OCI-LY3 (cell line): Measurements from ENCODE around the gene SERGEF.

ENCODE experiments used
- H2AFZ ChIP-seq: fragments of 200-600, 300-600 bp; shearing (Covaris generic); 2 replicates; pipeline ENCODE4 v1.6.0; 2014; ENCODE audit warnings: antibody characterized with exemption, low read depth, low read length
- H3K27ac ChIP-seq: fragments of 200-600, 300-600 bp; sonication (generic); 2 replicates; pipeline ENCODE4 v1.5.1; 2014; ENCODE audit warnings: mild to moderate bottlenecking, low read length, moderate library complexity, mixed read lengths
- H3K27me3 ChIP-seq: fragments of 200-600, 300-600 bp; sonication (generic); 2 replicates; pipeline ENCODE4 v1.6.1; 2014; ENCODE audit warnings: low read depth, low read length, mixed read lengths
- H3K36me3 ChIP-seq: fragments of 200-600, 300-600 bp; sonication (generic); replicated peaks from 2 replicates; pipeline ENCODE3; 2014; ENCODE audit warnings: low read depth, low read length, mixed read lengths
- H3K4me1 ChIP-seq: fragments of 300-600, 200-600 bp; sonication (generic); 2 replicates; pipeline ENCODE4 v1.6.1; 2014; ENCODE audit warnings: low read length, mixed read lengths
- H3K4me2 ChIP-seq: fragments of 200-600, 300-600 bp; sonication (generic); 2 replicates; pipeline ENCODE4 v1.6.1; 2014; ENCODE audit warnings: low read length, mixed read lengths
- H3K4me3 ChIP-seq: fragments of 300-600, 200-600 bp; sonication (generic); 2 replicates; pipeline ENCODE4 v1.5.1; 2014; ENCODE audit warnings: antibody characterized with exemption, mild to moderate bottlenecking, low read length, moderate library complexity
- H3K79me2 ChIP-seq: fragments of 300-600, 200-600 bp; shearing (Covaris generic); 2 replicates; pipeline ENCODE4 v1.6.1; 2014; ENCODE audit warnings: mild to moderate bottlenecking, low read length, mixed read lengths
- H3K9ac ChIP-seq: fragments of 300-600, 200-600 bp; shearing (Covaris generic); 2 replicates; pipeline ENCODE4 v1.6.0; 2014; ENCODE audit warnings: mild to moderate bottlenecking, low read length, moderate library complexity
- H3K9me3 ChIP-seq: fragments of 200-600, 300-600 bp; shearing (Covaris generic); 2 replicates; pipeline ENCODE4 v1.6.1; 2014; ENCODE audit warnings: low read length, mixed read lengths; ENCODE audit not compliant: insufficient read depth
- H4K20me1 ChIP-seq: fragments of 200-600, 300-600 bp; sonication (generic); 2 replicates; pipeline ENCODE4 v1.6.1; 2016; ENCODE audit warnings: low read length, mixed read lengths; ENCODE audit not compliant: insufficient read depth
- CTCF ChIP-seq: fragments of 200-600, 300-600 bp; sonication (generic); IDR thresholded peaks from 2 replicates; pipeline ENCODE4 v1.5.1; 2014; ENCODE audit warnings: antibody characterized with exemption, low read length, low read depth
- EZH2phosphoT487 ChIP-seq: fragments of 200-600 bp; shearing (Covaris generic); IDR thresholded peaks from 2 replicates; pipeline ENCODE4 v1.6.1; 2018; ENCODE audit warnings: antibody characterized with exemption, mixed run types, low read depth

Gene SERGEF

GRCh38 chr11:17812865-17813187 is 200.0 kb downstream of the SERGEF start:
- Histone ChIP-seq H3K79me2 (no peaks in the 10 kb centered on the region), H3K4me2 (no peak overlapping the region), H3K9me3 (no peaks in the 10 kb centered on the region), H4K20me1 (no peaks in the 10 kb centered on the region), H3K4me3 (no peak overlapping the region), H3K36me3 (no peaks in the 10 kb centered on the region), H3K9ac (no peak overlapping the region), H3K27ac (no peak overlapping the region), H3K4me1 (no peaks in the 10 kb centered on the region), H3K27me3 (no peaks in the 10 kb centered on the region), H2AFZ (no peak overlapping the region)
- TF ChIP-seq CTCF = no peak

GRCh38 chr11:17812091-17812864 is 200.6 kb downstream of the SERGEF start:
- TF ChIP-seq CTCF = no peak
- no peak for TF ChIP-seq EZH2phosphoT487
- H3K36me3 ChIP-seq = no peaks in the 10 kb centered on the region
- H3K27ac ChIP-seq = no peak overlapping the region

GRCh38 chr11:17811352-17811751 is 201.5 kb downstream of the SERGEF start:
- Histone ChIP-seq H4K20me1 (no peaks in the 10 kb centered on the region), H3K4me3 (no peak overlapping the region), H3K4me1 (no peaks in the 10 kb centered on the region), H3K27me3 (no peaks in the 10 kb centered on the region), H3K79me2 (no peaks in the 10 kb centered on the region), H3K9me3 (no peaks in the 10 kb centered on the region), H3K4me2 (no peak overlapping the region), H2AFZ (no peak overlapping the region), H3K9ac (no peak overlapping the region), H3K27ac (no peak overlapping the region), H3K36me3 (no peaks in the 10 kb centered on the region)
- TF ChIP-seq EZH2phosphoT487 (no peak), CTCF (no peak)

More at GRCh38 chr11:17812091-17812864, 200.6 kb downstream of the SERGEF start:
- no peak overlapping the region for H3K9ac ChIP-seq
- H3K4me3 ChIP-seq = no peak overlapping the region
- H2AFZ ChIP-seq = no peak overlapping the region
- no peaks in the 10 kb centered on the region for H3K9me3 ChIP-seq
- no peaks in the 10 kb centered on the region for H4K20me1 ChIP-seq
- no peak overlapping the region for H3K4me2 ChIP-seq
- no peaks in the 10 kb centered on the region for H3K4me1 ChIP-seq
- no peaks in the 10 kb centered on the region for H3K79me2 ChIP-seq
- no peaks in the 10 kb centered on the region for H3K27me3 ChIP-seq

GRCh38 chr11:17810746-17811145 is 202.1 kb downstream of the SERGEF start:
- Histone ChIP-seq H2AFZ (no peak overlapping the region), H3K9me3 (no peaks in the 10 kb centered on the region), H3K27me3 (no peaks in the 10 kb centered on the region), H3K27ac (no peak overlapping the region), H3K4me3 (no peak overlapping the region), H4K20me1 (no peaks in the 10 kb centered on the region), H3K9ac (no peak overlapping the region), H3K4me2 (no peak overlapping the region), H3K36me3 (no peaks in the 10 kb centered on the region), H3K79me2 (no peaks in the 10 kb centered on the region), H3K4me1 (no peaks in the 10 kb centered on the region)
- TF ChIP-seq EZH2phosphoT487 (no peak), CTCF (no peak)
